H9 (cell line): ENCODE data around the gene MNS1. TPM values are rescaled to one million over a fixed set of nuclear protein-coding genes. Genes with fewer than 3 reads are reported as not detected.

ENCODE experiments used
- DNase-seq: peaks from one replicate; pipeline ENCODE4 v3.0.0-alpha.2; 2017
- H2AFZ ChIP-seq: one replicate; pipeline ENCODE4 v1.6.1; 2013; ENCODE audit warnings: mild to moderate bottlenecking, low read length, control low read depth, moderate library complexity
- H2AK5ac ChIP-seq: 2 replicates; pipeline ENCODE4 v1.6.1; 2013; ENCODE audit warnings: low read length, control low read depth, mixed read lengths; ENCODE audit not compliant: insufficient read length
- H2BK120ac ChIP-seq: one replicate; pipeline ENCODE4 v1.6.1; 2013; ENCODE audit warnings: low read depth, mild to moderate bottlenecking, low read length, control low read depth, inconsistent platforms; ENCODE audit not compliant: poor library complexity, severe bottlenecking
- H2BK12ac ChIP-seq: 2 replicates; pipeline ENCODE4 v1.6.1; 2013; ENCODE audit warnings: low read length, control low read depth, mixed read lengths, low read depth; ENCODE audit not compliant: insufficient read length
- H2BK15ac ChIP-seq: 2 replicates; pipeline ENCODE4 v1.6.1; 2013; ENCODE audit warnings: low read depth, low read length, control low read depth
- H2BK20ac ChIP-seq: one replicate; pipeline ENCODE4 v1.6.1; 2013; ENCODE audit warnings: low read depth, mild to moderate bottlenecking, low read length, control low read depth, inconsistent platforms; ENCODE audit not compliant: poor library complexity, severe bottlenecking
- H2BK5ac ChIP-seq: 2 replicates; pipeline ENCODE4 v1.6.1; 2013; ENCODE audit warnings: low read length, control low read depth, mixed read lengths; ENCODE audit not compliant: insufficient read length
- H3K14ac ChIP-seq: 2 replicates; pipeline ENCODE4 v1.6.1; 2013; ENCODE audit warnings: low read length, control low read depth; ENCODE audit not compliant: insufficient read depth
- H3K18ac ChIP-seq: 2 replicates; pipeline ENCODE4 v1.6.1; 2013; ENCODE audit warnings: low read depth, mild to moderate bottlenecking, mixed read lengths, low read length, control low read depth; ENCODE audit not compliant: insufficient read length
- H3K23ac ChIP-seq: 2 replicates; pipeline ENCODE4 v1.6.1; 2013; ENCODE audit warnings: low read length, control low read depth, mixed read lengths, low read depth; ENCODE audit not compliant: insufficient read length
- H3K23me2 ChIP-seq: 2 replicates; pipeline ENCODE4 v1.6.1; 2013; ENCODE audit warnings: low read depth, mild to moderate bottlenecking, mixed read lengths, low read length, control low read depth; ENCODE audit not compliant: insufficient read length, poor library complexity, severe bottlenecking
- H3K27ac ChIP-seq: 2 replicates; pipeline ENCODE4 v1.5.1; 2013; ENCODE audit warnings: low read length, control low read depth, mixed read lengths, low read depth; ENCODE audit not compliant: insufficient read length
- H3K27me3 ChIP-seq: 2 replicates; pipeline ENCODE4 v1.6.1; 2013; ENCODE audit warnings: low read length, control low read depth, inconsistent platforms; ENCODE audit not compliant: insufficient read depth
- H3K4ac ChIP-seq: 2 replicates; pipeline ENCODE4 v1.6.1; 2013; ENCODE audit warnings: low read depth, mild to moderate bottlenecking, control low read depth, inconsistent platforms, low read length, moderate library complexity
- H3K4me1 ChIP-seq: 2 replicates; pipeline ENCODE4 v1.6.1; 2013; ENCODE audit warnings: low read length, control low read depth, inconsistent platforms; ENCODE audit not compliant: insufficient read depth
- H3K4me2 ChIP-seq: 2 replicates; pipeline ENCODE4 v1.6.1; 2013; ENCODE audit warnings: low read length, control low read depth, mixed read lengths; ENCODE audit not compliant: insufficient read length, insufficient read depth
- H3K56ac ChIP-seq: 2 replicates; pipeline ENCODE4 v1.6.1; 2013; ENCODE audit warnings: low read depth, mild to moderate bottlenecking, mixed read lengths, low read length, control low read depth; ENCODE audit not compliant: insufficient read length
- H3K79me1 ChIP-seq: 2 replicates; pipeline ENCODE4 v1.6.1; 2013; ENCODE audit warnings: low read depth, mild to moderate bottlenecking, moderate library complexity, low read length, control low read depth, inconsistent platforms; ENCODE audit not compliant: insufficient read depth, poor library complexity, severe bottlenecking
- H3K79me2 ChIP-seq: 2 replicates; pipeline ENCODE4 v1.6.1; 2013; ENCODE audit warnings: low read length, control low read depth, inconsistent platforms; ENCODE audit not compliant: insufficient read depth
- H3K9ac ChIP-seq: 2 replicates; pipeline ENCODE4 v1.6.1; 2013; ENCODE audit warnings: low read length, control low read depth, mixed read lengths; ENCODE audit not compliant: insufficient read length; ENCODE audit errors: extremely low read depth
- H3K9me3 ChIP-seq: one replicate; pipeline ENCODE4 v1.6.1; 2013; ENCODE audit warnings: low read depth, low read length, inconsistent platforms; ENCODE audit not compliant: control insufficient read depth
- H3T11ph ChIP-seq: one replicate; pipeline ENCODE4 v1.6.1; 2013; ENCODE audit warnings: mild to moderate bottlenecking, low read length, control low read depth, inconsistent platforms
- H4K20me1 ChIP-seq: one replicate; pipeline ENCODE4 v1.6.1; 2013; ENCODE audit not compliant: control insufficient read depth, insufficient read length, insufficient read depth
- H4K5ac ChIP-seq: 2 replicates; pipeline ENCODE4 v1.6.1; 2013; ENCODE audit warnings: low read depth, mild to moderate bottlenecking, mixed read lengths, low read length, control low read depth; ENCODE audit not compliant: insufficient read length
- H4K8ac ChIP-seq: replicated peaks from 2 replicates; pipeline ENCODE4 v1.6.1; 2013; ENCODE audit warnings: low read length, control low read depth, mixed read lengths, low read depth; ENCODE audit not compliant: insufficient read length
- H4K91ac ChIP-seq: 2 replicates; pipeline ENCODE4 v1.6.1; 2013; ENCODE audit warnings: low read depth, mild to moderate bottlenecking, moderate library complexity, mixed read lengths, low read length, control low read depth; ENCODE audit not compliant: insufficient read length
- H3K27ac Mint-ChIP-seq, 3 experiments: 2 replicates in 2 of 3; 3 replicates in 1 of 3; pipeline ENCODE4 v1.8.0; 2020 to 2021; ENCODE audit warnings: mixed read lengths in 3 of 3, mild to moderate bottlenecking in 1 of 3, moderate library complexity in 1 of 3
- H3K27me3 Mint-ChIP-seq: 2 replicates; pipeline ENCODE4 v1.8.0; 2021; ENCODE audit warnings: low read depth, mild to moderate bottlenecking, moderate library complexity, mixed read lengths
- H3K36me3 Mint-ChIP-seq, 3 experiments: 2 replicates in 2 of 3; 3 replicates in 1 of 3; pipeline ENCODE4 v1.8.0; 2020 to 2021; ENCODE audit warnings: low read depth in 3 of 3, mixed read lengths in 3 of 3; ENCODE audit not compliant: insufficient read depth in 1 of 3
- H3K4me1 Mint-ChIP-seq, 2 experiments: 2 replicates each; pipeline ENCODE4 v1.8.0; 2020; ENCODE audit warnings: mixed read lengths in 2 of 2
- H3K4me3 Mint-ChIP-seq, 2 experiments: 2 replicates in 1 of 2; 3 replicates in 1 of 2; pipeline ENCODE4 v1.8.0; 2020 to 2021; ENCODE audit warnings: mild to moderate bottlenecking in 2 of 2, mixed read lengths in 2 of 2, moderate library complexity in 1 of 2
- H3K9me3 Mint-ChIP-seq, 2 experiments: 2 replicates in 1 of 2; 3 replicates in 1 of 2; pipeline ENCODE4 v1.8.0; 2020; ENCODE audit warnings: mild to moderate bottlenecking in 2 of 2, mixed read lengths in 2 of 2, moderate library complexity in 1 of 2
- WGBS: extraction: QIAGEN DNeasy Blood & Tissue Kit; methylation state at CpG from one replicate; pipeline ENCODE4 v1.1.7; 2013; ENCODE audit warnings: missing lambda C conversion rate, low lambda C conversion rate, mixed read lengths; ENCODE audit not compliant: insufficient read length; ENCODE audit errors: extremely low coverage; 5-methylcytosine and 5-hydroxymethylcytosine counted together
- total RNA-seq: library from RNA; stranded (reverse); gene quantifications from 2 replicates; pipeline ENCODE4 v1.2.1, GENCODE V29; 2021
- TF ChIP-seq, protein P1 (sequence below): fragments of 200-600 bp; sonication (generic); conservative IDR thresholded peaks from 3 replicates; pipeline ENCODE4 v1.8.0; 2021; ENCODE audit warnings: antibody characterized with exemption, mild to moderate bottlenecking

MNS1 gene
- total RNA-seq, 1 experiment from 2014 or later, result 4.2 TPM

DNA sequence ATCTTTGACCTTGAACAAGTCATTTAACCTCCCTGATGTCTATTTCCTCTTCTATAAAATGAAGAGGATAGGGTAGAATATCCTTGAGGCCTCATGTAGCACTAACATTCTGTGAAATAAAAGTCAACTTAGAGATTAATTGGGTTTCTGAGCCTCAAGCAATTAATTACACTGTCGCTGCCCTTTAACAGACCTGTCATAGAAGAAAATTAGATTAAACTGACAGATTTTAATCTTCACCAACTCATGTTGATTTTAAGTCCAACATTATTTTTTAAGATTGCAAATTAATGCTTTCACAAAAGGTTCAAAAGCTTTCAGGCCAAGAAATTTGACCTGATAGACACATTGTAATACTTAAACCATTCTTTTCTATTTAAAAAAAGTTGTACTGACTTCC is 8.1 kb upstream of the MNS1 start:
- no CpG with 5 or more reads among the region's 1 CpG for whole genome bisulfite sequencing
- Mint-ChIP-seq H3K36me3 (no peaks in the 10 kb centered on the region; a peak in 1 of 7 replicates), H3K27ac (no peak overlapping the region), H3K27me3 (peaks cover 5% of the 10 kb centered on the region), H3K4me3 (no peak overlapping the region), H3K9me3 (no peaks in the 10 kb centered on the region; a peak in 1 of 5 replicates), H3K4me1 (no peaks in the 10 kb centered on the region)
- Histone ChIP-seq H4K8ac (no peak overlapping the region), H4K5ac (no peak overlapping the region), H3K4me2 (no peak overlapping the region), H2BK20ac (no peak overlapping the region), H3K27ac (no peak overlapping the region), H3K4me1 (no peaks in the 10 kb centered on the region), H4K91ac (no peak overlapping the region), H3T11ph (no peak overlapping the region), H3K4ac (no peak overlapping the region), H2AFZ (no peak overlapping the region), H3K14ac (no peak overlapping the region), H3K56ac (no peak overlapping the region), H3K79me1 (no peaks in the 10 kb centered on the region), H3K23ac (no peak overlapping the region), H2BK15ac (no peak overlapping the region), H2BK5ac (no peak overlapping the region), H2AK5ac (no peak overlapping the region), H3K9ac (no peak overlapping the region), H4K20me1 (no peaks in the 10 kb centered on the region), H2BK120ac (no peak overlapping the region), H3K9me3 (no peaks in the 10 kb centered on the region), H2BK12ac (no peak overlapping the region), H3K27me3 (no peaks in the 10 kb centered on the region), H3K23me2 (no peaks in the 10 kb centered on the region), H3K79me2 (no peaks in the 10 kb centered on the region), H3K18ac (no peak overlapping the region)
- DNase-seq, result no peak
- TF ChIP-seq, protein P1, sequence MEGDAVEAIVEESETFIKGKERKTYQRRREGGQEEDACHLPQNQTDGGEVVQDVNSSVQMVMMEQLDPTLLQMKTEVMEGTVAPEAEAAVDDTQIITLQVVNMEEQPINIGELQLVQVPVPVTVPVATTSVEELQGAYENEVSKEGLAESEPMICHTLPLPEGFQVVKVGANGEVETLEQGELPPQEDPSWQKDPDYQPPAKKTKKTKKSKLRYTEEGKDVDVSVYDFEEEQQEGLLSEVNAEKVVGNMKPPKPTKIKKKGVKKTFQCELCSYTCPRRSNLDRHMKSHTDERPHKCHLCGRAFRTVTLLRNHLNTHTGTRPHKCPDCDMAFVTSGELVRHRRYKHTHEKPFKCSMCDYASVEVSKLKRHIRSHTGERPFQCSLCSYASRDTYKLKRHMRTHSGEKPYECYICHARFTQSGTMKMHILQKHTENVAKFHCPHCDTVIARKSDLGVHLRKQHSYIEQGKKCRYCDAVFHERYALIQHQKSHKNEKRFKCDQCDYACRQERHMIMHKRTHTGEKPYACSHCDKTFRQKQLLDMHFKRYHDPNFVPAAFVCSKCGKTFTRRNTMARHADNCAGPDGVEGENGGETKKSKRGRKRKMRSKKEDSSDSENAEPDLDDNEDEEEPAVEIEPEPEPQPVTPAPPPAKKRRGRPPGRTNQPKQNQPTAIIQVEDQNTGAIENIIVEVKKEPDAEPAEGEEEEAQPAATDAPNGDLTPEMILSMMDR, result no peak
